GDM1 (cell line): ENCODE results near the gene CSNK1D.

ENCODE experiments used
- DNase-seq: peaks from one replicate; lab custom pipeline; 2025; lab: John Stamatoyannopoulos, UW

Gene CSNK1D

GRCh38 chr17:82228842-82229697 lies 44.4 kb downstream of the CSNK1D start, which contains the start of gene SLC16A3:
SLC16A3 (plus strand) TSS chr17:82229042; CDS start chr17:82236009, 6,967 bp downstream.
- peak; percentile 57 for DNase-seq

GRCh38 chr17:82228278-82228841 lies 45.1 kb downstream of the CSNK1D start:
- DNase-seq, result peak; percentile 63

GRCh38 chr17:82227629-82228277 lies 45.7 kb downstream of the CSNK1D start:
- no peak for DNase-seq

GRCh38 chr17:82226809-82227628 lies 46.5 kb downstream of the CSNK1D start:
- DNase-seq, result no peak

- DNase-seq, result no peak
These were observed 47.2 kb downstream of the CSNK1D start for GRCh38 chr17:82226146-82226808.

- no peak for DNase-seq
These were observed 48.0 kb downstream of the CSNK1D start for GRCh38 chr17:82225368-82226029.

GRCh38 chr17:82224666-82225065 lies 48.8 kb downstream of the CSNK1D start:
- no peak for DNase-seq

- no peak for DNase-seq
These were observed 50.0 kb downstream of the CSNK1D start for GRCh38 chr17:82223517-82223916.

- DNase-seq, result no peak
These were observed 50.7 kb downstream of the CSNK1D start for GRCh38 chr17:82222816-82223215.

- DNase-seq, result no peak
These were observed 52.1 kb downstream of the CSNK1D start for GRCh38 chr17:82221341-82221902.

GRCh38 chr17:82219753-82220709 lies 53.5 kb downstream of the CSNK1D start:
- no peak for DNase-seq

GRCh38 chr17:82219083-82219482 lies 54.4 kb downstream of the CSNK1D start:
- no peak for DNase-seq

GRCh38 chr17:82218349-82219075 lies 55.0 kb downstream of the CSNK1D start:
- DNase-seq, result no peak

- no peak for DNase-seq
These were observed 55.8 kb downstream of the CSNK1D start for GRCh38 chr17:82217530-82218204.

- DNase-seq, result no peak
These were observed 56.4 kb downstream of the CSNK1D start for GRCh38 chr17:82217120-82217529.

GRCh38 chr17:82216301-82217119 lies 57.0 kb downstream of the CSNK1D start:
- peak; percentile 79 for DNase-seq

GRCh38 chr17:82215972-82216300 lies 57.6 kb downstream of the CSNK1D start:
- no peak for DNase-seq
